HG03457 (cell line): ENCODE results near the gene TNFSF15.

Experiments used
- ATAC-seq: cut with Tn5 transposase; IDR thresholded peaks from one replicate; pipeline ENCODE4 v1.9.1; 2021; ENCODE audit warnings: moderate number of reproducible peaks; ENCODE audit not compliant: unreplicated experiment

The TNFSF15 gene

DNA sequence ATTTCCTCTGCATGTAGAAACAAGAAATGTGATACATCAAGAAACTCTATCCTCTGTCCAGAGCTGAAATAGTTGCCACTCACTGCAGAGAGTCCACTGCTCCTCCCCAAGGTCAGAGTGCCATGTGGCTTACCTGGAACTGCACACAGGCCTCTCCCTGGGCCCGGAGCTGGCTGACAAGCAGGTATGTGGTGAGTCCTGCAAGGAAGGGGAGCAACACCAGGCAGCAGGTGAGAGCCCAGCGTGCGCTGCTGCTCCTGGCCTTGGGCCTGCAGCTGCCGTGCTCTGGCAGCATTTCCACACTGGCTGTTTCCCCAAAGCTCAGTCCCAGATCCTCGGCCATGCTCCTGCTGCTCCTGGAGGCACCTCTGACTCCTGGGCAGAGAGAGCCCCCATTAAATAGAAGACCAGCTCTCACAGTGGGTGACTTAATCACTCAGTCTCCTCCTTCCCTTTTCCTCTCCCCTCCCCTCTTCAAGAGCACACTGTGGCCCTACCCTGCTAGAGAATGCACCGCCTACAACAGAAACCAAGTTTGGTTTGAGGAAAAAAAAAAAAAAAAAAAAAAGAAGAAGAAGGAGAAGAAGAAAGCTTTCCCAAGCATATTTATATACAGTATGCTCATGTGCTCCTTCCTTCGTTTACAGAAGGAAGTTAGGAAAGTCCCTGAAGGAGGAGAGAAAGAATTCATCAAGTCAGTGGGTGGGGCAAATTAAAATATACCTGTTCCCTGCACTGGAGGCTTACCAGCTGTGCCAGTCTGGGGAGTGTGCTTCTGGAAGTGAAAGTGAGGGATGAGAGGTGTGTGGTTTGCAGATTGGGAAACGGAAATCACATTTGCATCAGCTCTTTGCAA, at the start of gene TNFSF15:
Gene TNFSF15 (minus strand): TSS at position 370 of the 856 bp plus-strand sequence. CDS start 27 bp downstream, at position 343.
- peak; percentile 96 for ATAC-seq

DNA sequence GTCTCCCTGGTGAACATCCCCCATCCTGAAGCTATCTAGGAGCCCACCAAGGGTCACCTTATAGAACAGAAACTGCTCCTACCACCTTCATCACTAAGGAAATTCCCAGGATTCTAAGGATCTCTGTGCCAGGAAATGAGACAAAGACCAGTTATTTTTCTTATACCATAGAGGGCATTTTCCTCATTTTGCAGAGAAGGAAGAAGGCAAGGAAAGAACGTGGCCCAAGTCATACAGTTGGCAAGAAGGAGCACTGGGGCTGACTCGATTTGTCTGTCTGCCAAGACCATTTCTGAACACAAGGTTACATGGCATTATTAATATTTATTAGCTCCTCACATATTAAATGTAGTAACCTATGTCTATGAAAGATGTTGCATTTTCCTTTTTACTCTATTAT, 49.6 kb upstream of the TNFSF15 start:
- no peak for ATAC-seq

DNA sequence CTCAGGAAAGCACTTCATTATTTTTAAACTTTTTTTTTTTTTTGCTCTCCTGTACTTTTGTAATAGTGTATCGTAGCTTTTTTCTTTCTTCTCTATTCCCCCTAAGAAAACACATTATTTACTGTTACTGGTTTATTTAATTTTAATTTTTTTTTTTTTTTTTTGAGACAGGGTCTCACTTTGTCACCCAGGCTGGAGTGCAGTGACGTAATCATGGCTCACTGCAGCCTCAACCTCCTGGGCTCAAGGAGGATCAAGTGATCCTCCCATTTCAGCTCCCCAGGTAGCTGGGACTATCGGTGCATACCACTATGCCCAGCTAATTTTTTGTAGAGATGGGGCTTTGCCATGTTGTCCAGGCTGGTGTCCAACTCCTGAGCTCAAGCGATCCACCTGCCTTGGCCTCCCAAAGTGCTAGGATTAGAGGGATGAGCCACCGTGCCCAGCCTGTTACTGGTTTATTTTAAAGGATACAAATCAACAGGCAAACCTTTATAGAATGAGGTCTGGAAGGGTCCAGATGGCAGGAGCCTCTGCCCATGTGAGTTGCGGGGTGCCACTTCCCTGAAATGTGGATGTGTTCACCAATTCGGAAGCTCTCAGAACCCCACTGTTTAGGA, 49.0 kb upstream of the TNFSF15 start:
- no peak for ATAC-seq

GRCh38 chr9:114853071-114853855, 47.4 kb upstream of the TNFSF15 start:
- ATAC-seq = no peak

DNA sequence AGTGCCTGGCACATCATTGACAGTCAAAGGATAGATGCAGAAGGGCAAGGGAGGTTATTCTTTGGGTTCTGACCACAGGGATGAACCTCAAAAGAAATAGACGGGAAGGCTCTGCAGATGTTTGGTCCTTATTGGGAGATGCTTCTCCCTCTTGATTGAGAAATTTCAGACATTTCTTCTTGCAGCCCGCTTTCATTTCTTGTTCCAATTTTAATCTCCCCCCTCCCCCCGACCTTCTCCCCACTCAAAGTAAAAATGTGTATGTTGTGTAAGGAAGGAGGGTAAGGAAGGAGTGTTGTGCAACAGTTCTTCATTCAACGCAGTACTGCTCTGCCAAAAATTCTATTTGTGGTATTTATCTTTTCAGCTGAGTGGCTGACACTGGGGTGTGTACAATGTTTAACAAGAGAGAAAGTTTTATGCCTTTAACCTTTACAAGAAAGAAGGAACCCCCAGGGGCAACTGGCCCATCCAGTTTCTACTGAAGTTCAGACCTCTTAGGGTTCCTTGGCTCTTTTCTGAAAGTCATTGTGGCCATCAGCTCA, 46.3 kb upstream of the TNFSF15 start:
- ATAC-seq = no peak

GRCh38 chr9:114851306-114851705, 45.5 kb upstream of the TNFSF15 start:
- ATAC-seq = no peak

- ATAC-seq = no peak
Measured at GRCh38 chr9:114850871-114851270, 45.0 kb upstream of the TNFSF15 start.

- no peak for ATAC-seq
Measured at GRCh38 chr9:114849450-114849849, 43.6 kb upstream of the TNFSF15 start.

DNA sequence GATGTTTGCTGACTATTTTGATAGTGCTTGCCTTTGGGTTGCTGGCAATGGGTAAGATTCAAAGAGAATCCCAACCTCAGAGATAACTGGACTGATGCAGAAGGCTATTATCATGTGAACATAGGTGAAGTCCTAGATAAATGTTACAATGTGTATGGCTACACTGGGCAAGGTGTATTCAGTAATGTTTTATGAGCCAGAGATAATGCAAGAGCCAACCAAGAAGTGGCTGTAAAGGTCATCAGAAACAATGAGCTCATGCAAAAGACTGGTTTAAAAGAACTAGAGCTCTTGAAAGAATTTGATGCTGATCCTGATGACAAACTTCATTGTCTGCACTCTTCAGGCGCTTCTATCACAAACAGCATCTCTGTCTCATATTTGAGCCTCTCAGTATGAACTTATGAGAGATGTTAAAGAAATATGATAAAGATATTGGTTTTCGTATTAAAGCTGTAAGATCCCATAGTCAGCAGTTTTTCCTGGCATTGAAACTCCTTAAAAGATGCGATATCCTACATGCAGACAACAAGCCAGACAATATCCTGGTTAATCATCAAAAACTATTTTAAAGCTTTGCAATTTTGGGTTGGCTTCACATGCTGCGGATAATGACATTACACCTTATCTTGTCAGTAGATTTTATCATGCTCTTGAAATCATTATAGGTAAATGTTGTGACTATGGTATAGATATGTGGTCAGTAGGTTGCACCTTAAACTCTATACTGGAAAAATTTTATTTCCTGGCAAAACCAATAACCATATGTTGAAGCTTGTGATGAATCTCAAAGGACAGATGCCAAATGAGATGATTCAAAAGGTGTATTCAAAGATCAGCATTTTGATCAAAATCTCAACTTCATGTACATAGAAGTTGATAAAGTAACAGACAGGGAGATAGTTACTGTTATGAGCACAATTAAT, 41.9 kb upstream of the TNFSF15 start:
- ATAC-seq = no peak

GRCh38 chr9:114845373-114845772, 39.5 kb upstream of the TNFSF15 start:
- no peak for ATAC-seq

DNA sequence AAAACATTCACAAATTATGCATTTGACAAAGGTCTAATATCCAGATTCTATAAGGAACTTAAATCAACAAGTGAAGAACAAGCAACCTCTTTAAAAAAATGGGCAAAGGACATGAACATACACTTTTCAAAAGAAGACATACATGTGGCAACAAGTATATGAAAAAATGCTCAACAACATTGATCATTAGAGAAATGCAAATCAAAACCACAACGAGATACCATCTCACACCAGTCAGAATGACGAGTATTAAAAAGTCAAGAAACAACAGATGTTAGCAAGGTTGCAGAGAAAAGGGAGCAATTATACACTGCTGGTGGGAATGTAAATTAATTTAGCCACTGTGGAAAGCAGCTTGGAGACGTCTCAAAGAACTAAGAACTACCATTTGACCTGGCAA, 38.9 kb upstream of the TNFSF15 start:
- ATAC-seq = no peak

DNA sequence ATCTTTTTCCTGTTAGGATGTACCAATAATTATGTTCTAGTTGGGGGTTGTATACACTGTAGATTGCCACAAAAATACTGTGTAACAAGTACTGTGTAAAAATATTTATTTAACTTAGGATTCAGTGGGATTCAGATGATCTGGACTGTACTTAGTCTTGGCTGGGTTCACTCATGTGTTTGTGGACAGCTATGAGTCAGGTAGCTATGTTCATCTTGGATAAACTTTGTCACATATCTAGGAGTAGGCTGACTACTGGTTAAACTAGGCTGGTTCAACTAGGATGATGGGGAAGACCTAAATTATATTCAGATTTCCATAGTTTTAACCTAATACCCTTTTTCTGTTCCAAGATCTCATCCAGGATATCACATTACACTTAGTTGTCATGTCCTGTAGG, 32.1 kb upstream of the TNFSF15 start:
- ATAC-seq = no peak

DNA sequence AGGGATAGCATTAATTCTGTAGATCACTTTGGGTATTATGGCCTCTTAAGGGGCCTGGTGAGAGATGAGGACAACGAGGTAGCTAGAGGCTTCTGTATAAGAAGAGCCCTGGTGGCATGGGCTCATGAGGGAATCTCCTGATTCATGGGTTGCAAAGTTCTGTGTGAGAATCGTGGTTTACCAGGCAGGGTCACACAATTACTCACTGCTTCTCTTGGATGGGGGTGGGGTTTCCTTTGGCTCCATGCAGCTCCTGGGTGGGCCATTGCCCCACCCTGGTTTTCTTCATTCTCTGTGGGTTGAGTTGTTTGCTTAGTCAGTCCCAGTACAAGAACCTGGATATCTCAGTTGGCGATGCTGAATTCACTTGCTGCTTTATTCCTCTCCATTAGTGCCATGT, 30.9 kb upstream of the TNFSF15 start:
- no peak for ATAC-seq

GRCh38 chr9:114834386-114834785, 28.5 kb upstream of the TNFSF15 start:
- no peak for ATAC-seq

DNA sequence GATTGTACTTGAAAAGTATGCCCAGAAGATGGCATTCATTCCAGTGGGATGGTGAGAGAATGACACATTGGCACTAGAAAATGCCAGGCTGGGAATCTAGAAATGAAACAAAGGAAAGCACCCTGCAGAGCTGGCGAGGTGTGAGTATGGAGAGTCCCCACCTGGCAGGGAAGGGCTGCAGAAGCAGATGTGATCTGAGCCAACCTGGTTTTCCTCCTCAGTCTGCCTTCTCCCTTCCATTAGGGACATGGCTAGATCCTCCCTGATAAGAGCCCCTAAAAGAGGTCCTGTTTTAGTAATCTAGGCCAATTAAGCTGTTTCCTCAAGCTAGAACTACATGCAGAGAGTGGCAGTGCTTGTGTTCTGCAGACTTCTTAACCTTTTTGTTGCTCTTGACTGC, 24.7 kb upstream of the TNFSF15 start:
- no peak for ATAC-seq

DNA sequence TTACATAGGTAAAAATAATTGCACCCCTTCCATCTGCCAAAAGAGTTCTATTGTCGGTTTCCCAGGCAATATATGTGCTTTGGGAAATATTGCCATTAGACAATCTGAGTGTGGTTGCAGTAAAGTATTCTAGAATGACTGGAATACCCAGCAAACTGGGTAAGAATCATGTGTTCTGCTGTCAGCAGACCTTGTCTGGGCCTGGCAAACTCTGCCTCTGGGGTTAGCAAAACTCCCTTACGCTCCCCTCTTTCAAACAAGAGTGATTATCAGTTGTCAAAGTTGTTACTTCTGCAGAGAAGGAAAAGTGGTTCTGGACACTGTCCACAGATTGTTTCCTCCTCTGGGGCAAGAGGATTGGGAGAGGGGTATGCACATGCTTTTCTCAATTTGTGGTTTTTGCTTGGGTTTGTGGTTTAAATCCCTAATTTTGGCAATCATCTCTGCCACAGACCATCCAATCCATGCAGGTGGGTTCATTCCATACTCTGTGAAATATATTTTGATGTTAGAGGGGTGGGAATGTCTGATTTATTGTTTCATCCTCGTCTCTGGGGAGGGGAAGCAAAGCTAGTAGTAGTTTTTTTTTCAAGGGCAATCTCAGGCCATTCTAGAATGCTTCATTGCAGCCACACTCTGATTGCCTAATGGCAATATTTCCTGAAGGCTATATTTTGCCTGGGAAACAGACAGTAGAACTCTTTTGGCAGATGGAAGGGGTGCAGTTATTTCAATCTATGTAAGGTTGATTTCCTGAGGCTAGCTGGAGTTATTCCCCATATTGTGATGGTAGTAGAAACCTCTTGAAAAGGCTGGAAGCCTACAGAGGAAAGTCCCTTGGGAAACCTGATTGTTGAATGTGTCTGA, 24.0 kb upstream of the TNFSF15 start:
- ATAC-seq = no peak

- no peak for ATAC-seq
Measured at GRCh38 chr9:114828303-114828650, 22.4 kb upstream of the TNFSF15 start.

GRCh38 chr9:114827641-114828302, 21.9 kb upstream of the TNFSF15 start:
- ATAC-seq = no peak

DNA sequence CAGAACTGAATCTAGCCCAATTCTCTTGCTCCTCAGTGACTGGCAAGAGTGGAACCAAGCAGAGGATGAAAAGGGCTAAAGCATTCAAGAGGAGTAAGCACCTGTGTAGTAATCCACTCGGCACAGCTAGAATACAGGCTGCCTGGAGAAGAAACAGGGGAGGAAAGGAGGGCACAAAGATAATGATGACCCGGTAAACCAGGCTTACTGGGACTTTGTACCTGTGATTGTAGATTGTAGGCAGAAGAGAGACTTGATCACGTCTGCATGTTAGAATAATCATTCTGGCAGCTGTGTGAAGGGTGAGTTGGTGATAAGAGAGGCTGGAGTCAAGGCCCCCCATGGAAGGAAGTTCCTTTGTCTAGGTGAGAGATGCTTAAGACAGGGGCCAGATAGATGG, 20.6 kb upstream of the TNFSF15 start:
- ATAC-seq = no peak
